ENCODE measurements around the gene IFT22. TPM values are rescaled to one million over a fixed set of nuclear protein-coding genes. Genes with fewer than 3 reads are reported as not detected.
"Not testable (repeated sequence)": the region's sequence is repeated elsewhere in the genome, so short reads cannot be mapped to it uniquely, and the experiment has no call there.

The IFT22 gene
- total RNA-seq, 2 experiments from 2014 or later = 5.4 to 6.8 TPM

- H3K27ac Mint-ChIP-seq; DNase-seq; H3K4me3 Mint-ChIP-seq; H3K9me3 Mint-ChIP-seq; intact Hi-C loops (cut with micrococcal nuclease); H3K4me1 Mint-ChIP-seq (ENCODE audit: low read depth); H3K36me3 Mint-ChIP-seq (ENCODE audit: low read depth); H3K27me3 Mint-ChIP-seq (ENCODE audit: low read depth): not testable (repeated sequence)
- CTCF ChIA-PET = interaction anchor here (0.6 to 0.9 kb wide), 2 partner anchors 62 to 159 kb away, joined by 3 to 4 read pairs; no protein-coding TSS in a partner anchor
Measured at GRCh38 chr7:101349300-101349699, 27.7 kb upstream of the IFT22 start.

- CTCF ChIA-PET = interaction anchor here (1.6 kb wide), 1 partner anchor 66 kb away, joined by 4 read pairs; no protein-coding TSS in a partner anchor
- H3K27ac Mint-ChIP-seq; H3K27me3 Mint-ChIP-seq (ENCODE audit: low read depth); H3K4me3 Mint-ChIP-seq; H3K4me1 Mint-ChIP-seq (ENCODE audit: low read depth); intact Hi-C loops (cut with micrococcal nuclease); H3K9me3 Mint-ChIP-seq; H3K36me3 Mint-ChIP-seq (ENCODE audit: low read depth); DNase-seq: not testable (repeated sequence)
Measured at GRCh38 chr7:101348456-101349067, 26.9 kb upstream of the IFT22 start.

GRCh38 chr7:101347477-101347876, 25.9 kb upstream of the IFT22 start:
- no peak overlapping the region for H3K27ac Mint-ChIP-seq
- peaks cover 4% of the 10 kb centered on the region for H3K4me1 Mint-ChIP-seq (ENCODE audit: low read depth)
- intact Hi-C loops (cut with micrococcal nuclease) = no loop called here
- H3K4me3 Mint-ChIP-seq = no peak overlapping the region
- H3K9me3 Mint-ChIP-seq = no peaks in the 10 kb centered on the region
- peaks cover 2% of the 10 kb centered on the region for H3K27me3 Mint-ChIP-seq (ENCODE audit: low read depth)
- no peak for DNase-seq
- H3K36me3 Mint-ChIP-seq (ENCODE audit: low read depth) = no peaks in the 10 kb centered on the region
- CTCF ChIA-PET = interaction anchor here (0.7 to 1.6 kb wide), 2 partner anchors 19 to 65 kb away, joined by 3 to 4 read pairs; no protein-coding TSS in a partner anchor

GRCh38 chr7:101342892-101343291, 21.3 kb upstream of the IFT22 start:
- Mint-ChIP-seq H3K36me3 (ENCODE audit: low read depth) (no peaks in the 10 kb centered on the region), H3K27ac (no peak overlapping the region), H3K4me3 (no peak overlapping the region), H3K27me3 (ENCODE audit: low read depth) (no peaks in the 10 kb centered on the region), H3K4me1 (ENCODE audit: low read depth) (no peaks in the 10 kb centered on the region), H3K9me3 (no peaks in the 10 kb centered on the region)
- CTCF ChIA-PET = no interaction called here
- DNase-seq = no peak
- intact Hi-C loops (cut with micrococcal nuclease) = no loop called here

GRCh38 chr7:101340379-101340778, 18.8 kb upstream of the IFT22 start:
- H3K4me1 Mint-ChIP-seq (ENCODE audit: low read depth) = no peaks in the 10 kb centered on the region
- no peaks in the 10 kb centered on the region for H3K36me3 Mint-ChIP-seq (ENCODE audit: low read depth)
- CTCF ChIA-PET = interaction anchor here (0.6 to 0.7 kb wide), 2 partner anchors 139 to 199 kb away, joined by 3 read pairs; no protein-coding TSS in a partner anchor
- no peak overlapping the region for H3K27ac Mint-ChIP-seq
- H3K27me3 Mint-ChIP-seq (ENCODE audit: low read depth) = no peaks in the 10 kb centered on the region
- H3K4me3 Mint-ChIP-seq = no peak overlapping the region
- DNase-seq = no peak
- intact Hi-C loops (cut with micrococcal nuclease) = no loop called here
- H3K9me3 Mint-ChIP-seq = no peaks in the 10 kb centered on the region

GRCh38 chr7:101333912-101334311, 12.3 kb upstream of the IFT22 start:
- H3K4me1 Mint-ChIP-seq (ENCODE audit: low read depth) = no peaks in the 10 kb centered on the region
- intact Hi-C loops (cut with micrococcal nuclease) = no loop called here
- no peaks in the 10 kb centered on the region for H3K27me3 Mint-ChIP-seq (ENCODE audit: low read depth)
- H3K4me3 Mint-ChIP-seq = no peak overlapping the region
- CTCF ChIA-PET = interaction anchor here (2.1 kb wide), 1 partner anchor 30 kb away, joined by 7 read pairs; no protein-coding TSS in a partner anchor
- no peaks in the 10 kb centered on the region for H3K9me3 Mint-ChIP-seq
- DNase-seq = no peak
- H3K27ac Mint-ChIP-seq = no peak overlapping the region
- H3K36me3 Mint-ChIP-seq (ENCODE audit: low read depth) = no peaks in the 10 kb centered on the region

- no peaks in the 10 kb centered on the region for H3K36me3 Mint-ChIP-seq (ENCODE audit: low read depth)
- no peak for DNase-seq
- CTCF ChIA-PET = no interaction called here
- no peaks in the 10 kb centered on the region for H3K9me3 Mint-ChIP-seq
- no peak overlapping the region for H3K4me3 Mint-ChIP-seq
- intact Hi-C loops (cut with micrococcal nuclease) = no loop called here
- H3K27me3 Mint-ChIP-seq (ENCODE audit: low read depth) = no peaks in the 10 kb centered on the region
- no peaks in the 10 kb centered on the region for H3K4me1 Mint-ChIP-seq (ENCODE audit: low read depth)
- H3K27ac Mint-ChIP-seq = no peak overlapping the region
Measured at GRCh38 chr7:101332026-101332425, 10.4 kb upstream of the IFT22 start.

- no peaks in the 10 kb centered on the region for H3K9me3 Mint-ChIP-seq
- no peaks in the 10 kb centered on the region for H3K27me3 Mint-ChIP-seq (ENCODE audit: low read depth)
- no peak overlapping the region for H3K4me3 Mint-ChIP-seq
- no peak overlapping the region for H3K27ac Mint-ChIP-seq
- no peaks in the 10 kb centered on the region for H3K36me3 Mint-ChIP-seq (ENCODE audit: low read depth)
- intact Hi-C loops (cut with micrococcal nuclease) = no loop called here
- no peaks in the 10 kb centered on the region for H3K4me1 Mint-ChIP-seq (ENCODE audit: low read depth)
- DNase-seq = no peak
- CTCF ChIA-PET = no interaction called here
Measured at GRCh38 chr7:101330011-101330484, 8.4 kb upstream of the IFT22 start.

GRCh38 chr7:101328159-101328558, 6.5 kb upstream of the IFT22 start:
- no peaks in the 10 kb centered on the region for H3K27me3 Mint-ChIP-seq (ENCODE audit: low read depth)
- intact Hi-C loops (cut with micrococcal nuclease) = no loop called here
- CTCF ChIA-PET = interaction anchor here (0.6 to 0.9 kb wide), 2 partner anchors 11 to 19 kb away, joined by 3 read pairs; no protein-coding TSS in a partner anchor

GRCh38 chr7:101319401-101319800, 2.2 kb downstream of the IFT22 start:
- Mint-ChIP-seq H3K4me1 (ENCODE audit: low read depth) (peaks cover 6% of the 10 kb centered on the region), H3K27ac (no peak overlapping the region), H3K4me3 (no peak overlapping the region), H3K9me3 (no peaks in the 10 kb centered on the region), H3K27me3 (ENCODE audit: low read depth) (no peaks in the 10 kb centered on the region), H3K36me3 (ENCODE audit: low read depth) (peaks cover 6% of the 10 kb centered on the region)
- intact Hi-C loops (cut with micrococcal nuclease) = no loop called here
- no peak for DNase-seq
- CTCF ChIA-PET = interaction anchor here (0.6 to 0.7 kb wide), 4 partner anchors 35 to 1474 kb away, joined by 3 to 8 read pairs (median 4); no protein-coding TSS in a partner anchor

More at GRCh38 chr7:101328159-101328558, 6.5 kb upstream of the IFT22 start:
- no peak overlapping the region for H3K27ac Mint-ChIP-seq
- no peaks in the 10 kb centered on the region for H3K4me1 Mint-ChIP-seq (ENCODE audit: low read depth)
- DNase-seq = no peak
- no peaks in the 10 kb centered on the region for H3K9me3 Mint-ChIP-seq
- H3K4me3 Mint-ChIP-seq = no peak overlapping the region
- no peaks in the 10 kb centered on the region for H3K36me3 Mint-ChIP-seq (ENCODE audit: low read depth)

GRCh38 chr7:101315336-101315735, 6.3 kb downstream of the IFT22 start:
- intact Hi-C loops (cut with micrococcal nuclease) = no loop called here
- Mint-ChIP-seq H3K9me3 (peaks cover 7% of the 10 kb centered on the region), H3K36me3 (ENCODE audit: low read depth) (peaks cover 20% of the 10 kb centered on the region), H3K27me3 (ENCODE audit: low read depth) (no peaks in the 10 kb centered on the region), H3K4me1 (ENCODE audit: low read depth) (peaks cover 1% of the 10 kb centered on the region), H3K4me3 (no peak overlapping the region), H3K27ac (no peak overlapping the region)
- peak; percentile 74 for DNase-seq
- CTCF ChIA-PET = interaction anchor here (0.6 to 2.2 kb wide), 15 partner anchors 10 to 192 kb away, joined by 3 to 11 read pairs (median 4); no protein-coding TSS in a partner anchor

- Mint-ChIP-seq H3K9me3 (peaks cover 10% of the 10 kb centered on the region), H3K4me1 (ENCODE audit: low read depth) (peaks cover 13% of the 10 kb centered on the region), H3K4me3 (peak overlapping the region; percentile 95), H3K36me3 (ENCODE audit: low read depth) (peaks cover 30% of the 10 kb centered on the region), H3K27ac (no peak overlapping the region), H3K27me3 (ENCODE audit: low read depth) (peaks cover 24% of the 10 kb centered on the region)
- CTCF ChIA-PET = interaction anchor here (0.6 to 1.5 kb wide), 3 partner anchors 8 to 45 kb away, joined by 3 to 4 read pairs (median 3); partner anchors contain the start of gene IFT22
- DNase-seq = peak; percentile 67
- intact Hi-C loops (cut with micrococcal nuclease) = no loop called here
Measured at GRCh38 chr7:101308245-101309085, 13.1 kb downstream of the IFT22 start.

All from activated naive CD4-positive, alpha-beta T cell treated with anti-CD3 and anti-CD28 coated beads for 36 hours (primary cell).